NK-92 (cell line): Measurements from ENCODE around the gene TLDC2.

Experiments used
- DNase-seq: peaks from one replicate; lab custom pipeline; 2025; ENCODE audit not compliant: unreplicated experiment; lab: John Stamatoyannopoulos, UW

The TLDC2 gene

GRCh38 chr20:36849333-36850065 lies 26.4 kb upstream of the TLDC2 start:
- DNase-seq = no peak

- no peak for DNase-seq
These were observed 25.2 kb upstream of the TLDC2 start for GRCh38 chr20:36850759-36851158.

- DNase-seq = no peak
These were observed 24.4 kb upstream of the TLDC2 start for GRCh38 chr20:36851490-36851889.

- DNase-seq = no peak
These were observed 23.8 kb upstream of the TLDC2 start for GRCh38 chr20:36852187-36852586.

GRCh38 chr20:36854348-36855240 lies 21.3 kb upstream of the TLDC2 start:
- DNase-seq = no peak

- DNase-seq = no peak
These were observed 20.7 kb upstream of the TLDC2 start for GRCh38 chr20:36855241-36855657.

GRCh38 chr20:36856195-36856594 lies 19.7 kb upstream of the TLDC2 start:
- no peak for DNase-seq

- no peak for DNase-seq
These were observed 19.0 kb upstream of the TLDC2 start for GRCh38 chr20:36856691-36857635.

- no peak for DNase-seq
These were observed 16.7 kb upstream of the TLDC2 start for GRCh38 chr20:36859282-36859555.

- DNase-seq = no peak
These were observed 16.1 kb upstream of the TLDC2 start for GRCh38 chr20:36859700-36860330.

- DNase-seq = no peak
These were observed 15.6 kb upstream of the TLDC2 start for GRCh38 chr20:36860339-36860738.

GRCh38 chr20:36860811-36861624 lies 14.9 kb upstream of the TLDC2 start:
- DNase-seq = no peak

GRCh38 chr20:36861625-36861874 lies 14.4 kb upstream of the TLDC2 start:
- DNase-seq = no peak

GRCh38 chr20:36861875-36862801 lies 13.8 kb upstream of the TLDC2 start:
- no peak for DNase-seq

GRCh38 chr20:36862857-36863668 lies 12.9 kb upstream of the TLDC2 start:
- no peak for DNase-seq

GRCh38 chr20:36865076-36865860 lies 10.7 kb upstream of the TLDC2 start:
- no peak for DNase-seq

- DNase-seq = no peak
These were observed 10.1 kb upstream of the TLDC2 start for GRCh38 chr20:36865861-36866149.

GRCh38 chr20:36866164-36866563 lies 9.8 kb upstream of the TLDC2 start:
- no peak for DNase-seq
